Measurements from ENCODE around the gene BMP8B.
"Not testable (repeated sequence)": the region's sequence is repeated elsewhere in the genome, so short reads cannot be mapped to it uniquely, and the experiment has no call there.

DNA sequence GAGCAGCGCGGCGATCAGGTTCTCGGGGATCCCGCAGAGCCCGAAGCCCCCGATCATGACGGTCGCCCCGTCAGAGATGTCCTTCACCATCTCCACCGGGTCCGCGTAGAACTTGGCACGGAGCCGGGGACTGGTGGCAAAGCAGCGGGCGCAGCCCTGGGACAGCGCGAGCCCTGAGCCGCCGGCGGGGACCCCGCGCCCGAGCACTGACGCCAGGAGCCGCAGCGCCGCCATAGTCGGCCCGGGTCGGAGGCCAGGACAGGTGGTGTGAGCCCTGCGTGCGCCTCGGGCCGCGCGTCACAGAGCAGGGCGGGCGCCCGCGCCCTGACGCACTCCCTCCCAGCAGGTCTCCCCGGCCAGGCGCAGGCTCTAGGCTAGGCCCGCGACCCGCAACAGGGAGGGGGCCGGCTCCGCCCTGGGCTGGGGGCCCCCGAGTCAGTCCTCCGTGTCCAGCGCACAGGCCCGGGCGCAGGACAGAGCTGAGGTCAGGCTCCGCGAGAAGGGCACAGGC, 17.6 kb downstream of the BMP8B start, which contains the start of gene OXCT2:
- TF ChIP-seq, protein P1, sequence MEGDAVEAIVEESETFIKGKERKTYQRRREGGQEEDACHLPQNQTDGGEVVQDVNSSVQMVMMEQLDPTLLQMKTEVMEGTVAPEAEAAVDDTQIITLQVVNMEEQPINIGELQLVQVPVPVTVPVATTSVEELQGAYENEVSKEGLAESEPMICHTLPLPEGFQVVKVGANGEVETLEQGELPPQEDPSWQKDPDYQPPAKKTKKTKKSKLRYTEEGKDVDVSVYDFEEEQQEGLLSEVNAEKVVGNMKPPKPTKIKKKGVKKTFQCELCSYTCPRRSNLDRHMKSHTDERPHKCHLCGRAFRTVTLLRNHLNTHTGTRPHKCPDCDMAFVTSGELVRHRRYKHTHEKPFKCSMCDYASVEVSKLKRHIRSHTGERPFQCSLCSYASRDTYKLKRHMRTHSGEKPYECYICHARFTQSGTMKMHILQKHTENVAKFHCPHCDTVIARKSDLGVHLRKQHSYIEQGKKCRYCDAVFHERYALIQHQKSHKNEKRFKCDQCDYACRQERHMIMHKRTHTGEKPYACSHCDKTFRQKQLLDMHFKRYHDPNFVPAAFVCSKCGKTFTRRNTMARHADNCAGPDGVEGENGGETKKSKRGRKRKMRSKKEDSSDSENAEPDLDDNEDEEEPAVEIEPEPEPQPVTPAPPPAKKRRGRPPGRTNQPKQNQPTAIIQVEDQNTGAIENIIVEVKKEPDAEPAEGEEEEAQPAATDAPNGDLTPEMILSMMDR (IDR thresholded peaks at IDR 0.05 in 8 of 11, conservative IDR thresholded peaks at IDR 0.05 in 3 of 11) = not testable (repeated sequence)
- not testable (repeated sequence) for TF ChIP-seq POLR2A (IDR thresholded peaks at IDR 0.05)

Measured in spleen (tissue), 7 donors.